Measurements from ENCODE around the gene WDR70.
A peak's percentile ranks its signal among the peaks of the same experiment; 100 is the strongest.

WDR70 gene

DNA sequence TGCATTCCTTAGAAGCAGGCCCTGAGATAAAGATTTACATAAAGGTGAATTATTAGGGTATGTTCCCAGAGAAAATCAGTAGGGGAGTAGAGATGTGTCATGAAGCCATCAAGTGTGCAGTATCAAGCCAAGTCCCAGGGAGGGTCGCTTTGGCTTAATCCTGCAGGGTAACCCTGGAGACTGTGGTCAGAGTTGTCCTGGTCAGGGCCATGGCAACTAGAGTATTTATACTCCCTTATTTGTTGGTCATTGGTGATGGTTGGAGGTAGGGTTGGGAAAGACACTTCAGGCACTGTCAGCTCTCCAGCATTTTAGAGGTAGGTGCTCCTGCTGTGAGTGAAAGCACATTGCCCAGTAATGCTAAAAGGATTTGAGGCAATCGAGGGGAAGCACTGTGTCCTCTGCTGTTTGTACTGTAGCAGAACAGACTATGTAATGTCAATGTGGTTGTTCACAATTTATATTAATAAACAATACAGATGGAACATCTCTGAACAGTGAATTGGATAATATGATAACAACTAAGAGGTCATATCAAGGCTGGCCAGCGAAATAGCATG lies 351.9 kb downstream of the WDR70 start:
- DNase-seq, result no peak

DNA sequence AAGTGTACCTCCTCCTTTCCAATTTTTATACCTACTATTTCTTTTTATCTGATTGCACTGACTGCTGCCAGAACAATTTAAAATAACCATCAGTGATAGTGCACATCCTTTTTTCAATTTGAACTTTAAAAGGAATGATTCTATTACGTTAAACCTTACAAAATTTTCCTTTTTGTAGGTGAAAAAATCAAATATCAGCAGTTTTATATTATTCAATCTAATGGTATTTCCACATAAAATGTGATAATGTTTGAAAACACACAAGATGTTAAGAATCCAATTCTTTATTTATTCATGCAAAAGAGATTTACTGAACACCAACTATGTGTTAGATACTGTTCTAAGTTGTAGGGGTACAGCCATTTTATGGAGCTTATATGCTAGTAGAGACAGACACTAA lies 355.0 kb downstream of the WDR70 start:
- DNase-seq, result no peak

DNA sequence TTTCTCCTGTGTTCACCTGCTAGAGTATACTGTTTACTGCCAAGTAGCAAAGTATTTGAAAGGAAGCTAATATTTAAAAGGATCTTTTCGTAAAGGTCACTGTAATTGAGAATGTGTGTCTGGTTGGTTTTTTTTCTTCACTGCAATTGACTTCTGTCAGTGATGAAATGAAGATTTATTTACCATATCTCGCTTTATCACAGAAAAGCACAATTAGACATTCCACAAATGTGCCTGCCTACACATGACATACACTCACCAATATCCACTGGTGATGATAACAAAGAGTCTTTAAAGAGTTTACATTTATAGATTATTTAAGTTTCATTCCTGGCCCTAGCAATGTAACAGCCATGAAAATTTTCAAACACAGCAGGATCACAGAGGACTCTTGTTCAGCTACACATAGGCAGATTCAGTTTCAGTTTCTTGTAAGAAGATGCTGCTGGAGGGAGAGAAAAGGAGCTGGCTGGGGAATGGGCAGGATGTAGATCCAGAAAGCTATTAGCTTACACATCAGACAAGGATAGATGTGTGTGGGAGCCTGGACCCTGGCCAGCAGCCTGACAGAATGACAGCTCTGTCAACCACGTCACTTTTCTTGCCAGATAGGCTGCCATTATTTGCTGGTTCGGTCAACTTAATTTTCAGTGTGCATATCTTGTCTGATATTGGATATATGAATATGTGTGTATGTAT lies 356.7 kb downstream of the WDR70 start:
- no peak for DNase-seq

DNA sequence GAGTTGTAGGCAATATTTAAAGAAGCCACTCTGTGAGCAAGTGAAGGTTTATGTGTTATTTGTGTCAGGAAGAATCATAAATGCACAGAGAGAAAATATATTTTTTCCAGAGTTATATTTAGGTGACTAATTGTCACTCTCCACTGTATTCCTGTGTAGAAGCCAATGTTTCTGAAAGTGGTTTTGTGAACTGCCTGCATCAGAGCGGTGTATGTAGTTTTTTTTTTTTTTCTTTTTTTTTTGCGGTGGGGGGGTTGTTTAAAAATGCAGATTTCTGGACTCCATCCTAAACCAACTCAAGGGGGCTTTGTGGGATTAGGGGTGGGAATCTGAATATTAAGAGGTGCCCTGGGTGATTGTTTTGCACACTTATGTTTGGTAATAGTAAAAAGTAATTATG lies 357.3 kb downstream of the WDR70 start:
- no peak for DNase-seq

DNA sequence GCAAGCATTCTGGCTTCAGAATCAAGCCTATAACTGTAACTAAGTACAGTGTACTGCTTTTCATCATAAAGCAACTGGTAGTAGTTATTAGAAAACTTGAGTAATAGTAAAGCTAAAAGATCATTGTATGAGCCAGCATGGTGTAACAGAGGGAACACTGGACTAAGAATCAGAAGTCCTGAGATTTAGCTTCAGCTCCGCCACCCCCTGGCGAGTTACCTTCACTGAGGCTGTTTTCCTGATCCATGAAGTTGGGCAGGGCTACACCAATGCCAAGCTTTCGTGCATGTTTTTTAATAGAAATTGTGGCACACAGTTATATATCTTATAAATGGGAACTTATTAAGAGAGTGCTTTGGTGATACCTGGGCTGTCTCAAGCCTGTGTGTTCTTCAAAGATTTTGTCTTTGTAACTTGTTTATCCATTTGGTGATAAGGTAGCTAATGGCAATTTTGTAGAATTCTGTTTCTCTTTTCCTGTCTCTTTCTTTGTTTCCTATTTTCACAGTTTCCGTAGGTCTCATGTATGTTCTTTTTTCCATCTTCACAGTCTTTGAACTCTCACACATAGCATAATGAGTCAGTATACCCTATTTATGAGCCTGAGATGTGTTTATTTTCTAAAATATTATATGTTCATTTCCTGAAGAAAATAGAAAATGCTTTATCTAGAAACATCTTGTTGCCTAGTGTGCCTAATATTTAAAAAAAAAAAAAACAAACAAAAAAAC lies 358.4 kb downstream of the WDR70 start:
- no peak for DNase-seq

DNA sequence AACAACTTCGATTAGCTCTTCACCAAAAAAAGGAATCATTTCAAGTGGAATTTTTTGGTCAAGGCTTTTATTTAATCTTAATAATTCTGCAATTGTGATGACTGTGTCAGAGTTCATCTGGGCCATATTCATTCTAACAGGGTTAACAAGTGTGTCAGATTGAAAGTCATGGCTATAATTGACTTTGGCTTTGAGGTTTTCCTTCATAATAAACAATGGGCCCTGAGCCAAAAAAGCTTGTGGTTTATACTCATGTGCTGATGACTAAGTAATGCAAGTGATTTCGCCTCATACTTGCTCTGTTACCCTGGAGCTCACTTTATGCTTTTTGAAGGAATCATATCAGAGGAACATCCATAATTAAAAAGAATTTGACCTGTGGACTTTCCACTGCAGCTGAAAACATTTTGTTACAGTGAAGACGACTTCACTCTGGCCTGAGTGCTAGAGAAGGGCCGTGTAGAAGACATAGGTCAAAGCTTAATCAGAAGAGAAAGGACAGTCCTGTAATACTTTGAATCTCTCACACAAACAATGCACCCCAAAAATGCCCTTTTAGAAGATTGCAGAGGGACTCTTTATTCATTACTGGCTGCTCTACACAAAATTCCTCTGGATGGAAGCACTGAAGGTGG lies 359.1 kb downstream of the WDR70 start:
- DNase-seq, result peak; percentile 6

DNA sequence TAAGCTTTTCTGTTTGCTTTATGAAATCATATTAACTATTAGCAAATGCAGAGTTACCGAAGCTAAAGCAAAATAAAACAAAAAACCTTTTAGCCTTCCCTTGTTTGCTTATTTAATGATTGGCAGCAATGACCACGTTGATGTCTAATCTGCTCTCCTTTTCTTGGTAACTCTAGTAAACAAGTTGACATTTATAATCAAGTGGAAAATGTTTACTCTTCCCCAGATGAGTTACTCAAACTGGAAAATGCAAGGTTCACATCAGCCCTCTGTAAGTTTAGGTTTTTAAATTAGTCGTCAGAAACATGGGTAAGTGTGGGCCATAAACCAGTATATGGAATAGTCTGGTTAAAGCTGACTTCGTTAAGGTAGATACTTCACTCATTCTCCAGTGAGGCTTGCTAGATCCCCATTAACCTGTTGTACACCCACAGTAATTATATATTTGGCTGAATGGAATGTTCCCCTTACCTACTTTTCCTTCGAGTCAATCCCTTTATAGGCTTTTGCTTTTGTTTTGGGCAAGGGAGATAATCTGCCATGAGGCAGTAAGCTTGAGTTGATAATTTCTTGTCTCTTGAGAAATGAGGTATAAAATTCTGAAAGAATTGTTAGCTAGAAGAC lies 359.9 kb downstream of the WDR70 start:
- DNase-seq, result no peak

DNA sequence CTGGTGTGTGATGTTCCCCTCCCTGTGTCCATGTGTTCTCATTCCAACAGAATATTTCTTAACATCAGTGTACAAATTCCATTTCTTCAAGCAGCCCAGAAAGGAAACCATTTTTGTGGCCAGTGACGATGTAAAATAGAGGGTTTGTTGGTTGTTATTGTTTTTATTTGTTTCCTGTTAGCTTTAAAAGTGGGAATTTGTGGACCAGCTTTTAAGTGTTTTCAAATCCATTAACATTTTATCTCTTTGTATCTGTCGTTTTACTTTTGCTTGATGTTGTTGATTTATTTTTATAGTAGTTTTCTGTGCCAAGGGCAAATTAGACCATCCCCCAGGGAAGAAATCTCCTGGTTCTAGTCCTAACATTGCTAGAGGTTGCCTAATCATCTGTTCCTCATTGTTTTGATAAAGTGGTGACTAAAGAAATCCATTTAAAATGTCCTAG lies 360.7 kb downstream of the WDR70 start:
- DNase-seq, result no peak

DNA sequence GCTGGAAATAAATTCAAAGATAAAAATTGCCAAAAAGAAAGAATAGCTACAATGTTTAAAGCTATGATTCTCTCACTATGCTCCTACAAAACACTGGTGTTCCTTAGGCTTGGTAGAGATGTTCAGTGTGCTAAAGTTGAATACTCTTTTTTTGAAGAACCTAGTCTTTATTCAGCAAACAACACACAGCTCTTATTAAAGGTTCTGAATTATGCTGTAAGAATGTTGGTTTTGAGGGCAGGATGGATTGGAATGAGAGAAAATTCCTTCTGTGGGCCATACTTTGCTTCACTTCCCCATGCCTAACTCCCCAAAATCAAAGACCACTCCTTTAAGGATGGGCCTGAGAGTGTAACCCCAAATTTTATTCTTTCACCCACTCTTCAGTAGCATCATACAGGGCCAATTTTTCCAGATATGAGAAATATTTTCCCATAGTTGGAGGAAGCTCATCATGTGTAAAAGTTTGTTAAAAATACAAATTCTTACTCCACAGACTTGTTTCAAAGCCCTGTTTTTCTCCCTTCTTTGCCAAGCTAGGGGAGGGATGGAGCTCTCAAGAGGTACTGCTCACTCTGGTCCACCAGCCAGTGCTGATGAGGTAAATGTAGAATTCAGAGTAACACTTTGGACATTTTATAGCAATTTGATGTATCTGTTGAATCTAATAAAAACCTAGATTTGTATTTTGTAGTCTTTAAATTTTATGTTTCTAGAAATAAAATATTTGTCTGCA lies 361.4 kb downstream of the WDR70 start:
- DNase-seq, result no peak

DNA sequence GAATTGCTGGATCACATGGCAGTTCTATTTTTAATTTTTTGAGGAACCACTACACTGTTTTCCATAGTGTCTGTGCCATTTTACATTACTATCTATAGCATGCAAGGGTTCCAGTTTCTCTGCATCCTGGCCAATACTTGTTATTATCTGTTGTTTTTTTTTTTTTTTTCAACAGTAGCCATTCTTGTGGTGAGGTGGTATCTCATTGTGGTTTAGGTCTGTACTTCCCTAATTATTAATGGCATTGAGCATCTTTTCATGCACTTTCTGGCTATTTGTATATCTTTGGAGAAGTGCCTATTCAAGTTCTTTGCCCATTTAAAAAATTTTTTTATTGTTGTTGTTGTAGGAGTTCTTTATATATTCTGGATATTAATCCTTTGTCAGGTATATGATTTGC lies 363.0 kb downstream of the WDR70 start:
- no peak for DNase-seq

DNA sequence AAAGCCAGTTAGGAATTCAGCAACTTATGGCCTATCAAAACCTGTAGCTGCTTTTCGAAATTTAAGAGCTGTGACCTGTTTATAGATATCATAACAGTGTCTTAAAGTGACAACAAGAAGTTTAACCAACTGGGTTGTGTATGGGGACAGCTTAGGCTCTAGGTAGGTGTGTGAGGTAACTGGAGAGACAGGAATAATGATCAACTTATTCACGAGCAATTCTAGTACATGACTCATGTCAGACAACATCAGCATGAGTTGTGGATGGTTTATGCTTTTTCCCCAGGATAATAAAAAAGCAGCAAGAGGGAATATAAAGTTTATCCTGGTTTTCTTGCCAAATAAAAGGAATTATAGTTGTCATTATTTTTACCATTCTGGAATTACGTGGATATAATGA lies 372.1 kb downstream of the WDR70 start:
- DNase-seq, result no peak

DNA sequence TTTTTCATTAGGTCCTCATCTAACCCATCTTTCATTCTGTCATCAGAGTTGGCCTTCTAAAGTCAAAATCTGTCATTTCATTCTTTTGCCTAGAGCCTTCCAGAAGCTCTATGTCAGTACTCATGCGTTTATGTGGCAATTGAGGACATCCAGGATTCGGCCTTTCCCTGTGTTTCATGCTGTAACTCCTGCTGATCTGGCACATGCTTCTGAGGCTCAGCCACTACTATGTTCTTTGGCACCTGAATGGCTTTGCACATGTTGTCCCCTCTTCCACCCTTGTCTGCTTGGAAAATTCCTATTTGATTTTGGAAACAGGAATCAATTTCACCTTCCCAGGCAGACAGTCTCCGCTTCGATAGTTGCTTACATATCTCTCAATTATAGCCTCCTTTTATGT lies 375.9 kb downstream of the WDR70 start:
- no peak for DNase-seq

DNA sequence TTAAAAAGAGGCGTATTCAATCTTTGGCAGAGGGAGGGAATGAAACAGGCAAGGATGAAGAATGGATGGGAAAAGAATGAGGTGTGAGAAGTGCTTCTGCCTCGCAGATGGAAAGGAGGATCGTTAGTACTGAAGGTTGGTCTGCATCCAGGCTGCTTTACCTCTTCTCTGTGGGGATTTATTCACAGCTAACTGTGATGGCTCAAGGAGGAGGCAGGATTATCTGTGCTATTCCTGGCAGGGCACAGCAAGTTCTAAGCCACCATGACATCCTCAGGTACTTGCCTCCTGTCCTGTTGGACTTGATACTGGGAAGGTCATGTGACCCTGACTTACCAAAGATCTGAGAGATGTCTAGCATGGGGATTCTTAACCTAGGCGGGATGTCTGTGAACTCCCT lies 376.5 kb downstream of the WDR70 start:
- DNase-seq, result no peak

DNA sequence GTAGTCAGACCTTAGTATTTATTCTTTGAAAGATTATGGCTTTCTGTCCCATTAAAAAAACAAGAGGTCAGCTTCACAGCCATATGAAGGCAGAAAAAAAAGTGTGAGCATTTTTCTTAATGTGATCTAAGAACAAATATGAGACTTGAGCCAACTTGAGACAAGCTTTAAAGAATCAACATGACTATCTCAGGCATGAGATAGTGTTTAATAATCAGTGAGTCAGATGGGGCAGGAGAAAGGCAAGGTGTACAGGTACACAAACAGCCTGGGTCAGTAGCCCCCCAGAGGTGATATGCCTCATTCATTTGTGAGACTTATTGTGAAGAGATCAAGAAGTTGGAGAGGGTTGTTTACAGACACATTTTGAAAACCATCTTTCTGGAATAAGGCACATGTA lies 377.1 kb downstream of the WDR70 start:
- DNase-seq, result no peak

DNA sequence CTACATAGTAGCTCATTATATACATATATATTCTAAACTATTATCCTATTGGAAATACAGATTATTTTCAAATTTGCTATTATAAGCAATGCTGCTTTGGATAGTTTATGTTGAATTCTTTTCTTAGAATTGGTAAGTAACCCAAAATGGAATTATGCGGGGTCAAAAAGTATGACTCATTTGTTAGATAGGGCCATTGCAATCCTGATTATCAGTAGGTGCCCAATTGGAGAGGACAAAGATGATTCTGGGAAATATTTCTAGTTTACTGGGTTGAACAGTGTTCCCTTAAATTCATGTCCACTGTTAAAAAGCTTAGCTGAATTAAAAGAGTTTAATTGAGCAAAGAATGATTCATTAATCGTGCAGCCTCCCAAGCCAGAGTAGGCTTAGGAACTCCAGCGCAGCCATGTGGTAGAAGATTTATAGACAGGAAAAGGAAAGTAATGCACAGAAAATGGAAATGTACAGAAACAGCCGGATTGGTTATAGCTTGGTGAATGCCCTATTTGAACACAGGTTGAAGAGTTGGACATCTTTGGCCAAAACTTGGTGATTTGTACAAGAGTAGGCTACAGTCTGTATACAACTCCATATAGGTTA lies 379.0 kb downstream of the WDR70 start:
- DNase-seq, result no peak

DNA sequence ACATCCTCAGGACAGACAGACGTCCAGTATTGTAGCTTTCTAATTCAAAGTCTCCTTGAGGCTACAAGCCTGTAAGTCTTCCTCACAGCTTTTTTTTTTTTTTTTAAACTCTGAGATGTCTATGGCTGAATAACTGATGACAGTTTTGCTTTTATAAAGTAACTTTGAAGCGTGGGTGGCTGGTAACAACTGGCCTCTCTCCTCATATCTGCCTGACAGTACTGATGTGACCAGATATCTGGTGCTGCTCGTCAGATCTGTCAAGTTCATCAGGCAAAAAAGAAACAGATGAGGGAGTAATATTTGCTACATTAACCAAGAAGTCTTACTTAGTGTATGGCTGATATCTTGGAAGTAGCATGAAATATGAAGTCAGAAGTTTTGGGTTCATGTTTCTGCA lies 388.1 kb downstream of the WDR70 start:
- DNase-seq, result no peak

DNA sequence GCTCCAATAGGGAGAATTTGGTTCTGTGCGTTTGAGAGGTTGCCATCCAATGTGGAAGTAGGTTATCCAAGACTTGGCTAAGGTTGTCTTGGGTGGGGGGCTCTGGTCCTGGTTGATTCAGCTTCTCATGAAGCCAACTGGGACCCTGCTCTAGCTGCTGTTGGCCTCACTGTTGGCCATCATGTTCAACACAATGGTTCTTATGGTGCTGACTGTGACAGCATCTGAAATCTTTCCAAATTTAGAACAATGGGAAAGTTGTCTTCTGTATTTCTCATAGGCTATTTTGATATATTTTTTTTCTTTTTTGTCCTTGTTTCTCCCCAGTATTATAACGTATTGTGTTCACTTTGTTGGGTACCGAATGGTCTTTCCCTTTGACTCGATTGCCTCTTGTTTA lies 388.8 kb downstream of the WDR70 start:
- no peak for DNase-seq

DNA sequence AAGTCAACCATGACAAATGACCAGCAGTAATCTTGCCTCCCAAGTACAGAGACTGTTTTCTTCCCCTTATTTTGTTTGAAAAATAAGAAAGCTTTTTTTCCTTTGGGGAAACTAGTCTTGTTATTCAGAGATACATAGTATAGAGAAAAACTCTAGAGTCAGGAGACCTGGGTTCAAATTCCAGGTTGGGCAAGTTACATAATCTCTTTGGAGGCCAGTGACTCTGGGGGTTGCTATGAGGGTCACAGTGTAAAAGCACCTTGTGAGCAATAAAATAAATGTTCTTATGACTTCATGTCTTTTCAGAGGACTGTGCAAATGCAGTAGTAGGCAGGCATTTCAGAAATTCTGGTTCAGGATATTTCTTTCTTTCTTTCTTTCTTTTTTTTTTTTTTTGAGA lies 389.3 kb downstream of the WDR70 start:
- no peak for DNase-seq

DNA sequence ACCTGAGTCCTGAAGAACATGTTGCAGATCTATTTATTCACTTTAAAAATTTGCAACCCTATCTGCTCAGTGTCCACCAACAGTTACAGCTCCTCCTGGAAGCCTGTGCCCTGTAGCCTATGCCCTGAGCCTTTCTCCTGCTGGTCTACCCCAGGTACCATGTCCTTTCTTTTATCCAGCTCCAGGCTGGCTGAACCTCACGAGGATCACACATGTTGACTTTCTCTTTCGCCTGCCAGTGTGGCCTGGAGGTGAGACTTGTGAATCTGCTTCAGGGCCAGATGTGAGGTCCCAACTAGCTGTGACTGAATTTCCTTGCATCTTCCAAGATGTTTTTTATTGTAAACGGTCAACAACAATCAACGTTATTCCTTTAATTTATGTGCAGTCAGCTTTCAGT lies 390.0 kb downstream of the WDR70 start:
- no peak for DNase-seq

DNA sequence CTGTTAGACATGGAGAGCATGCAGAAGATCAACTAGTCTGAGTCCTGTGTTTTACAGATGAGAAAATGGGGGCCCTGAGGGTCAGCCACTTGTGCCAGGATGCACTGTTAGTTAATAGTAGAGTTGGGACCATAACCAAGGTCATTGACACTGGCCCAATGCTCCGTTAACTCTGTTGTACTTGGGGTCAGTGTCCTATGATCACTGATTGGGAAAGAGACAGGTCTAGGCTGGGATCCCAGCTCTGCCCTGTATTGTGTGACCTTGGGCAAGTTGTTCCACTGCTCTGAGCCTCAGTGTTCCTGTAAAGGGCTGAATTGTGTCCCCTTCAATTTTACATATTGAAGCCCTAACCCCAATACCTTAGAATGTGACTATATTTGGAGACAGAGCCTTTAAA lies 390.7 kb downstream of the WDR70 start:
- DNase-seq, result no peak

DNA sequence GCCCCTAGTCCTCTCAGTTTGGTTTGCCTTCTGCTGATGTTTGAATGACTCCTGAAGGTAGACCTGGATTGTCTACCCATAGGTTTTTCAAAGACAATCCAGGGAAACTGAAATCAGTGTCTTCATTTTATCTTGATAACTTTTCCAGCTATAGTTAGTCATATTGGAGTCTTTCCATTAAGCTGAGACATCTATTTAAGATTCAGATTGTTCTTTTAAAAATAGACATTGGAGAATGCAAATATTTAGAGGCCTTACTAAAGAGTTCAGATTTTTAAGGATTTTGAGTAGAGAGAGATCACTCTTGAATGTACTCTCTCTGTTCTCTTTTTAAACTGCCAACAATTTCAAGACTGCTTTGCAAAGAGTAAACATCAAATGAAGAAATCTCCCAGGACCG lies 391.7 kb downstream of the WDR70 start:
- DNase-seq, result no peak

DNA sequence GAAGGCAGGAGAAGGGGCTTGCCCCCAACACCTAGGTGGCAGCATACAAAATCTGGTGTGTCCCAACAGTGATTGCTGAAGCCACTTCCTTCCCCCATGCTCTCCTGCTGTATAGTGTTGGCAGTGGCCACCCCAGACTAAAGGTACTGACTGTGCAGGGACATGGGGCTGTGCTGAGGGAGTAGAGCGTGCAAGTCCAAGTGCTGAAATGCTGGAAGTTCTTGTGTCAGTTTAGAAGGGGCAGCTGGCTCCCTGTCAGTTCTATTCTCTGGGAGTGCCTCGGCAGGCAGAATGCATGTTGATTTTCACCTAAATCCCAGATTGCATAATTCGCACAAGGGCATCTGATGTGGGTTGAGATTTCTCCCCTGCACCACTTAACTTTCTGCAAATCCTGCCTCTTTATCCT lies 392.1 kb downstream of the WDR70 start:
- no peak for DNase-seq

All from NCI-H2029 treated with DMSO at 0.1 percent for 48 hours (cell line).